ENCODE measurements around the gene YRDC. TPM values are rescaled to one million over a fixed set of nuclear protein-coding genes. Genes with fewer than 3 reads are reported as not detected.
A peak's percentile ranks its signal among the peaks of the same experiment; 100 is the strongest.

YRDC gene
- total and polyA plus RNA-seq, 2 experiments from 2014 or later: 12.5 to 22.4 TPM

DNA sequence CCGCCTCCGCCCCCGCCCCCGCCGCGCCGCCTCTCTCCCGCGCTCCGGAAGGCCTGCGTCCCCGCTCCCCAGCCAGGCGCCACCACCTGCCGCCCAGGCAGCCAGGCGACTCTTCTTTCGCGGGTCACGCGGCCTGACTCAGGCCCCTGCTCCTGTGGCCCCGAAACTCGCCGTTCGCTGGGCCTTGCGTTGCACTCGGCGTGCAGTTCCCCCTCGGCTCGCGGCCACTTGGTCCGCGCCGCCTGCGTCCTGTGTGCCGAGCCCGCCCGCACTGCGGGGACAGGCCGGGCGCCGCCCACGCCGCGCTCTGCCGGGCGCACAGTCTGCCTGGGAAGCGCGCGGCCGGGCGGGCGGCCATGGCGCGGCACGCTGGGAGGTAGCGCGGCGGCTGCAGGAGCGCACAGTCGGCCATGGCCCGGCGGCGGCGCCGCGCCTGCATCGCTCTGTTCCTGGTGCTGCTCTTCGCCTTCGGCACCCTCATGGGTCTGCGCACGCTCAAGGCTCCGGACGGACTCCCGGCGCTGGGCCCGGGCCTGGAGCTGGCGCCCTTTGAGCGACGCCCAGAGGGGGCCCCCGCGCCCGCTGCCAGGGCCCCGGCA, 14.1 kb downstream of the YRDC start, which contains the start of gene MANEAL:
MANEAL (plus strand) TSS at position 75 of the 599 bp plus-strand sequence; CDS start at position 411, 336 bp downstream.
- H3K9me2 ChIP-seq (ENCODE audit: insufficient read depth): no peaks in the 10 kb centered on the region
- H3K4me3 ChIP-seq: peak within 1 kb of the TSS; percentile 74
- no peaks in the 10 kb centered on the region for H4K20me1 ChIP-seq (ENCODE audit: insufficient read depth)
- no peak within 1 kb of the TSS for H3K9ac ChIP-seq
- no peaks in the 10 kb centered on the region for H3F3A ChIP-seq (ENCODE audit: insufficient read depth)
- H3K27ac ChIP-seq: no peak within 1 kb of the TSS
- no peaks in the 10 kb centered on the region for H3K4me1 ChIP-seq (ENCODE audit: insufficient read depth)
- H2AFZ ChIP-seq: 0 out of 2 replicates have a peak within 1 kb of the TSS, but pooled peaks have one; percentile 52
- H3K27me3 ChIP-seq (replicated peaks; ENCODE audit: insufficient read depth): peaks cover 35% of the 10 kb centered on the region
- 1 to 3% methylated on average over 31 to 47 of the region's 82 CpGs for WGBS, 2 experiments (ENCODE audit: low coverage in 1 of 2, low lambda C conversion rate in 2 of 2, missing lambda C conversion rate in 2 of 2)
- peak; percentile 76 for DNase-seq
- H3K9me3 ChIP-seq (ENCODE audit: low read depth): no peaks in the 10 kb centered on the region
- in situ Hi-C loops (cut with MboI): no loop called here
- H3K4me2 ChIP-seq (ENCODE audit: unreplicated experiment): peak within 1 kb of the TSS; percentile 88
- no peaks in the 10 kb centered on the region for H3K36me3 ChIP-seq (ENCODE audit: low read depth)
- no peak for TF ChIP-seq EZH2 (IDR thresholded peaks at IDR 0.05; ENCODE audit: insufficient read depth, poor library complexity, severe bottlenecking)
- no peak for TF ChIP-seq EZH2phosphoT487 (IDR thresholded peaks at IDR 0.05; ENCODE audit: insufficient read depth, low read depth)
- H3K79me2 ChIP-seq (ENCODE audit: insufficient read depth): no peaks in the 10 kb centered on the region

GRCh38 chr1:37792943-37793686, 14.9 kb downstream of the YRDC start:
- no peak overlapping the region for H3K4me3 ChIP-seq
- H3K36me3 ChIP-seq (ENCODE audit: low read depth): no peaks in the 10 kb centered on the region
- DNase-seq: no peak
- no peaks in the 10 kb centered on the region for H4K20me1 ChIP-seq (ENCODE audit: insufficient read depth)
- peak overlapping the region; percentile 88 for H3K4me2 ChIP-seq (ENCODE audit: unreplicated experiment)
- H3K9ac ChIP-seq: no peak overlapping the region
- H3K79me2 ChIP-seq (ENCODE audit: insufficient read depth): no peaks in the 10 kb centered on the region
- in situ Hi-C loops (cut with MboI): no loop called here
- TF ChIP-seq EZH2 (IDR thresholded peaks at IDR 0.05; ENCODE audit: insufficient read depth, poor library complexity, severe bottlenecking) (no peak), EZH2phosphoT487 (IDR thresholded peaks at IDR 0.05; ENCODE audit: insufficient read depth, low read depth) (no peak)
- no peaks in the 10 kb centered on the region for H3K4me1 ChIP-seq (ENCODE audit: insufficient read depth)
- no peak overlapping the region for H3K27ac ChIP-seq
- H3K9me2 ChIP-seq (ENCODE audit: insufficient read depth): no peaks in the 10 kb centered on the region
- no peaks in the 10 kb centered on the region for H3K9me3 ChIP-seq (ENCODE audit: low read depth)
- peaks cover 35% of the 10 kb centered on the region for H3K27me3 ChIP-seq (replicated peaks; ENCODE audit: insufficient read depth)
- H3F3A ChIP-seq (ENCODE audit: insufficient read depth): no peaks in the 10 kb centered on the region
- 39 to 46% methylated on average over 24 to 31 of the region's 36 CpGs for WGBS, 2 experiments (ENCODE audit: low coverage in 1 of 2, low lambda C conversion rate in 2 of 2, missing lambda C conversion rate in 2 of 2)
- H2AFZ ChIP-seq: no peak overlapping the region

DNA sequence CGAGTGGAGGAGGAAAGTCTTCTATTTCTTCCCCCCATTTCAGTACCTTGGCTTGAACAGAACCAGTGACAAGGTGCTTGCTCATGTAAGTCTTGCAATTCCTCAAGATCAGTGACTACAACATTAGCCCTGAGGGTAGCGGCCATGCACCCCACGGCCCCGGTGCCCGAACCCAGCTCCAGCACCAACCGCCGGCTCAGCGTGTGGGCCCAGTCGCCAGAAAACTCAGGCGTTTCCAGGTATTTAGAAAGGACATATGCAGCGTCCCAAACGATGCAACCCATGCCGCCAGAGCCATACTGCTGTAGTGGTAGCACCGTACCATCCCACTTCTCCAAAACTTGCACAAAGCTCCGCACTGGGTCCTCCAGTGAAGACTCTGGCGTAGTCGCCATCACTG, 25.5 kb downstream of the YRDC start:
- Histone ChIP-seq H3K27ac (no peak overlapping the region), H3K9me2 (ENCODE audit: insufficient read depth) (no peaks in the 10 kb centered on the region), H4K20me1 (ENCODE audit: insufficient read depth) (no peaks in the 10 kb centered on the region), H3K4me2 (ENCODE audit: unreplicated experiment) (no peak overlapping the region), H3K79me2 (ENCODE audit: insufficient read depth) (no peaks in the 10 kb centered on the region), H3K36me3 (ENCODE audit: low read depth) (no peaks in the 10 kb centered on the region), H3K4me1 (ENCODE audit: insufficient read depth) (no peaks in the 10 kb centered on the region), H3K4me3 (no peak overlapping the region), H3K9me3 (ENCODE audit: low read depth) (no peaks in the 10 kb centered on the region), H3K9ac (no peak overlapping the region), H3K27me3 (replicated peaks; ENCODE audit: insufficient read depth) (no peaks in the 10 kb centered on the region; the same call in 1 of the 2 replicates), H3F3A (ENCODE audit: insufficient read depth) (no peaks in the 10 kb centered on the region), H2AFZ (no peak overlapping the region)
- no peak for DNase-seq
- TF ChIP-seq EZH2phosphoT487 (IDR thresholded peaks at IDR 0.05; ENCODE audit: insufficient read depth, low read depth) (no peak), EZH2 (IDR thresholded peaks at IDR 0.05; ENCODE audit: insufficient read depth, poor library complexity, severe bottlenecking) (no peak)
- in situ Hi-C loops (cut with MboI): no loop called here
- WGBS, 2 experiments (ENCODE audit: low coverage in 1 of 2, low lambda C conversion rate in 2 of 2, missing lambda C conversion rate in 2 of 2): 59% methylated on average over 17 of the region's 17 CpGs

DNA sequence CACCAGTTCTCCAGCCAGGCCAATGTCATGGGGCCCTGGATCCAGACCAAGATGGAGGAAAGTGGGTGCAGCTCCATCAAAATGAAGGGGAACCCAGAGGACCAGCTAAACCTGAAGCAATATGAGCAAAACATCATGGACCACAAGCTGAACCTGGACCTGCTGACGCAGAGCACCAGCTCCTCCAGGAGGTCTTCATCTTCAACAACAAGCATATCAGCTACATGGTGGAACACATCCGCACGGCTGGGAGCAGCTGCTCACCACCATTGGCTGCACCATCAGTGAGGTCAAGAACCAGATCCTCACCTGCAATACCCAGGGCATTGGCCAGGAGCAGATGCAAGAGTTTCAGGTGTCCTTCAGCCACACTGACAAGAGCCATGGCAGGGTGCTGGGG, 29.4 kb downstream of the YRDC start:
- 43 to 52% methylated on average over 3 of the region's 3 CpGs for WGBS, 2 experiments (ENCODE audit: low coverage in 1 of 2, low lambda C conversion rate in 2 of 2, missing lambda C conversion rate in 2 of 2)
- no peaks in the 10 kb centered on the region for H4K20me1 ChIP-seq (ENCODE audit: insufficient read depth)
- H3F3A ChIP-seq (ENCODE audit: insufficient read depth): no peaks in the 10 kb centered on the region
- H2AFZ ChIP-seq: no peak overlapping the region
- in situ Hi-C loops (cut with MboI): no loop called here
- no peak overlapping the region for H3K27ac ChIP-seq
- no peak overlapping the region for H3K4me2 ChIP-seq (ENCODE audit: unreplicated experiment)
- H3K9me3 ChIP-seq (ENCODE audit: low read depth): no peaks in the 10 kb centered on the region
- H3K36me3 ChIP-seq (ENCODE audit: low read depth): no peaks in the 10 kb centered on the region
- H3K27me3 ChIP-seq (replicated peaks; ENCODE audit: insufficient read depth): no peaks in the 10 kb centered on the region; the same call in 1 of the 2 replicates
- no peaks in the 10 kb centered on the region for H3K79me2 ChIP-seq (ENCODE audit: insufficient read depth)
- H3K4me3 ChIP-seq: no peak overlapping the region
- no peaks in the 10 kb centered on the region for H3K4me1 ChIP-seq (ENCODE audit: insufficient read depth)
- H3K9me2 ChIP-seq (ENCODE audit: insufficient read depth): no peaks in the 10 kb centered on the region
- no peak overlapping the region for H3K9ac ChIP-seq
- DNase-seq: no peak
- TF ChIP-seq EZH2 (IDR thresholded peaks at IDR 0.05; ENCODE audit: insufficient read depth, poor library complexity, severe bottlenecking) (no peak), EZH2phosphoT487 (IDR thresholded peaks at IDR 0.05; ENCODE audit: insufficient read depth, low read depth) (no peak)

Data from GM23248 (cell line).